HCT116 (cell line): Measurements from ENCODE around the gene CETN1. TPM values are rescaled to one million over a fixed set of nuclear protein-coding genes. Genes with fewer than 3 reads are reported as not detected.

ENCODE experiments used
- ATAC-seq: fragments of 200-7000 bp; cut with Tn5 transposase; 2 replicates; pipeline ENCODE4 v1.9.1; 2020; ENCODE audit warnings: mild to moderate bottlenecking, moderate library complexity
- BruUV-seq: library from RNA; stranded (reverse); fragments of 400-500 nt; replicated peaks from 2 replicates; lab custom pipeline; 2021; lab: Mats Ljungman, UMichigan
- CTCF ChIA-PET: fragments of 300-600 bp; sonication (Branson Sonifier 250); formaldehyde crosslinking; loops from one replicate; lab custom pipeline; 2021; ENCODE audit warnings: antibody characterized with exemption; lab: Charles Lee
- POLR2A ChIA-PET: fragments of 300-600, 350-600 bp; sonication (Branson Sonifier 250); formaldehyde crosslinking; loops from one replicate; lab custom pipeline; 2021; ENCODE audit warnings: antibody characterized with exemption; lab: Charles Lee
- RAD21 ChIA-PET, 2 experiments: fragments of 300-600 bp; sonication (Branson Sonifier 250); formaldehyde crosslinking; loops; one replicate each; lab custom pipeline; 2023; ENCODE audit warnings: low total read pairs in 2 of 2; ENCODE audit not compliant: uncharacterized antibody in 2 of 2, unreplicated experiment in 2 of 2, low non-redundant PET in 1 of 2; lab: Charles Lee
- DNase-seq: peaks from one replicate; pipeline ENCODE4 v3.0.0-alpha.2; 2010; ENCODE audit warnings: low read depth, low spot score
- H2AFZ ChIP-seq: fragments of 200-600 bp; shearing (Covaris generic), sonication (generic); 2 replicates; pipeline ENCODE4 v1.6.1; 2017; ENCODE audit warnings: low read depth, mixed run types, mixed read lengths, antibody characterized with exemption, low read length; ENCODE audit not compliant: poor library complexity, severe bottlenecking
- H3K27ac ChIP-seq: 2 replicates; pipeline ENCODE4 v1.5.1; 2012; ENCODE audit warnings: low read depth, low read length
- H3K27me3 ChIP-seq: fragments of 200-600 bp; sonication (generic); 2 replicates; pipeline ENCODE4 v1.6.1; 2016; ENCODE audit warnings: mixed run types, low read length, mixed read lengths; ENCODE audit not compliant: insufficient read depth
- H3K36me3 ChIP-seq, 2 experiments: fragments of 200-500 bp in 1 of 2; fragments of 200-600 bp in 1 of 2; sonication (Bioruptor generic) in 1 of 2; sonication (generic) in 1 of 2; 2 replicates each; pipeline versions ENCODE4 v1.5.1 to v1.6.1; 2014 to 2016; ENCODE audit warnings: low read length in 2 of 2, inconsistent platforms in 1 of 2, mixed read lengths in 1 of 2, mixed run types in 1 of 2; ENCODE audit not compliant: insufficient read depth in 2 of 2, control insufficient read depth in 1 of 2
- H3K4me1 ChIP-seq, 2 experiments: fragments of 200-600 bp in 1 of 2; sonication (generic) in 1 of 2; 2 replicates each; pipeline versions ENCODE4 v1.5.1 to v1.6.1; 2012 to 2017; ENCODE audit warnings: low read length in 2 of 2, inconsistent platforms in 1 of 2, mild to moderate bottlenecking in 1 of 2, mixed read lengths in 1 of 2, mixed run types in 1 of 2, moderate library complexity in 1 of 2; ENCODE audit not compliant: insufficient read depth in 2 of 2, control insufficient read depth in 1 of 2
- H3K4me2 ChIP-seq: fragments of 200-600 bp; sonication (generic); 2 replicates; pipeline ENCODE4 v1.6.1; 2017; ENCODE audit warnings: mixed run types, low read length, mixed read lengths
- H3K4me3 ChIP-seq, 2 experiments: fragments of 200-600 bp in 1 of 2; sonication (generic) in 1 of 2; replicated peaks in 1 of 2; 2 replicates each; pipeline ENCODE4 v1.5.1; 2011 to 2016; ENCODE audit warnings: low read length in 2 of 2, control low read depth in 1 of 2, low read depth in 1 of 2, mild to moderate bottlenecking in 1 of 2, mixed read lengths in 1 of 2, mixed run types in 1 of 2
- H3K79me2 ChIP-seq: fragments of 200-600 bp; sonication (generic); 2 replicates; pipeline ENCODE4 v1.6.1; 2017; ENCODE audit warnings: mild to moderate bottlenecking, mixed run types, low read length, moderate library complexity, mixed read lengths; ENCODE audit not compliant: insufficient read depth
- H3K9ac ChIP-seq: fragments of 200-600 bp; sonication (generic); 2 replicates; pipeline ENCODE4 v1.6.1; 2016; ENCODE audit warnings: low read length, mixed read lengths
- H3K9me2 ChIP-seq: fragments of 200-600 bp; sonication (generic), shearing (Covaris generic); 2 replicates; pipeline ENCODE4 v1.6.1; 2017; ENCODE audit warnings: mixed run types, mild to moderate bottlenecking, moderate library complexity; ENCODE audit not compliant: insufficient read depth
- H3K9me3 ChIP-seq, 2 experiments: fragments of 200-500 bp in 1 of 2; fragments of 200-600 bp in 1 of 2; sonication (Bioruptor generic) in 1 of 2; sonication (generic) in 1 of 2; 2 replicates each; pipeline ENCODE4 v1.6.1; 2014 to 2017; ENCODE audit warnings: low read length in 2 of 2, mixed read lengths in 2 of 2, inconsistent platforms in 1 of 2, low read depth in 1 of 2, mild to moderate bottlenecking in 1 of 2, mixed run types in 1 of 2, moderate library complexity in 1 of 2; ENCODE audit not compliant: control insufficient read depth in 1 of 2, insufficient read depth in 1 of 2
- H4K20me1 ChIP-seq: fragments of 200-600 bp; sonication (generic), shearing (Covaris generic); 2 replicates; pipeline ENCODE4 v1.6.1; 2017; ENCODE audit warnings: mixed run types, mild to moderate bottlenecking, moderate library complexity; ENCODE audit not compliant: insufficient read depth
- CBX3 ChIP-seq: IDR thresholded peaks from 2 replicates; pipeline ENCODE4 v1.6.1; 2012; ENCODE audit warnings: low read depth
- CEBPB ChIP-seq: IDR thresholded peaks from 2 replicates; pipeline ENCODE4 v1.6.1; 2012; ENCODE audit warnings: low read depth
- EGR1 ChIP-seq: IDR thresholded peaks from 2 replicates; pipeline ENCODE4 v1.6.1; 2012; ENCODE audit warnings: low read depth
- ELF1 ChIP-seq: IDR thresholded peaks from 2 replicates; pipeline ENCODE4 v1.6.1; 2012; ENCODE audit warnings: low read depth, borderline replicate concordance
- EZH2 ChIP-seq: fragments of 200-600 bp; sonication (generic); IDR thresholded peaks from 2 replicates; pipeline ENCODE4 v1.6.1; 2017; ENCODE audit warnings: antibody characterized with exemption, mixed run types
- FOSL1 ChIP-seq: IDR thresholded peaks from 2 replicates; pipeline ENCODE4 v1.6.1; 2012; ENCODE audit warnings: low read depth
- POLR2A ChIP-seq: IDR thresholded peaks from 2 replicates; pipeline ENCODE4 v1.7.0; 2011; ENCODE audit warnings: borderline replicate concordance; ENCODE audit not compliant: insufficient read depth, insufficient read length; ENCODE audit errors: extremely low read depth
- POLR2AphosphoS5 ChIP-seq: IDR thresholded peaks from 2 replicates; pipeline ENCODE4 v1.6.1; 2011; ENCODE audit warnings: mild to moderate bottlenecking, low read depth, low read length, moderate library complexity
- RAD21 ChIP-seq: IDR thresholded peaks from 2 replicates; pipeline ENCODE4 v1.6.1; 2012; ENCODE audit warnings: low read depth, mild to moderate bottlenecking
- SIN3A ChIP-seq: IDR thresholded peaks from 2 replicates; pipeline ENCODE4 v1.6.1; 2012; ENCODE audit warnings: low read depth
- SP1 ChIP-seq: IDR thresholded peaks from 2 replicates; pipeline ENCODE4 v1.6.1; 2012; ENCODE audit warnings: low read depth
- SRF ChIP-seq: IDR thresholded peaks from 2 replicates; pipeline ENCODE4 v1.6.1; 2012; ENCODE audit warnings: low read depth
- TCF7L2 ChIP-seq: IDR thresholded peaks from 2 replicates; pipeline ENCODE4 v1.7.0; 2011; ENCODE audit warnings: borderline replicate concordance, inconsistent platforms; ENCODE audit not compliant: insufficient read depth, insufficient read length; ENCODE audit errors: extremely low read depth
- YY1 ChIP-seq: IDR thresholded peaks from 2 replicates; pipeline ENCODE4 v1.6.1; 2011; ENCODE audit warnings: low read length, low read depth, moderate library complexity, mild to moderate bottlenecking; ENCODE audit not compliant: insufficient replicate concordance; ENCODE audit errors: extremely low read depth
- ZNF274 ChIP-seq: fragments of 200-500 bp; sonication (Bioruptor generic); IDR thresholded peaks from 2 replicates; pipeline ENCODE4 v1.6.1; 2014; ENCODE audit warnings: mild to moderate bottlenecking, low read depth, low read length, inconsistent platforms
- intact Hi-C: fragments of 100-400 bp; cut with micrococcal nuclease; formaldehyde crosslinking; loops from 2 replicates; pipeline ENCODE4 v1.10.0; 2022
- total RNA-seq: library from RNA; stranded (reverse); gene quantifications from one replicate; pipeline ENCODE4 v1.2.1, GENCODE V29; 2021; ENCODE audit not compliant: unreplicated experiment
- TF ChIP-seq, protein P1 (sequence below), 3 experiments: fragments of 200-600 bp in 1 of 3; sonication (generic) in 1 of 3; IDR thresholded peaks in 2 of 3; conservative IDR thresholded peaks in 1 of 3; 2 replicates each; pipeline ENCODE4 v1.5.1; 2012 to 2017; ENCODE audit warnings: low read depth in 2 of 3, low read length in 2 of 3, antibody characterized with exemption in 1 of 3, borderline replicate concordance in 1 of 3, control low read depth in 1 of 3, mild to moderate bottlenecking in 1 of 3, mixed read lengths in 1 of 3, mixed run types in 1 of 3, moderate library complexity in 1 of 3; ENCODE audit not compliant: insufficient read depth in 1 of 3
- TF ChIP-seq, protein P2 (sequence below): IDR thresholded peaks from 2 replicates; pipeline ENCODE4 v1.6.1; 2012; ENCODE audit warnings: low read depth
- TF ChIP-seq, protein P3 (sequence below): IDR thresholded peaks from 2 replicates; pipeline ENCODE4 v1.6.1; 2012
- TF ChIP-seq, protein P4 (sequence below): IDR thresholded peaks from 2 replicates; pipeline ENCODE4 v1.6.1; 2011; ENCODE audit warnings: mild to moderate bottlenecking, low read length, moderate library complexity; ENCODE audit not compliant: insufficient replicate concordance; ENCODE audit errors: extremely low read depth
- TF ChIP-seq, protein P5 (sequence below): IDR thresholded peaks from 2 replicates; pipeline ENCODE4 v1.6.1; 2012

The CETN1 gene
- total RNA-seq, 1 experiment from 2014 or later: not detected

DNA sequence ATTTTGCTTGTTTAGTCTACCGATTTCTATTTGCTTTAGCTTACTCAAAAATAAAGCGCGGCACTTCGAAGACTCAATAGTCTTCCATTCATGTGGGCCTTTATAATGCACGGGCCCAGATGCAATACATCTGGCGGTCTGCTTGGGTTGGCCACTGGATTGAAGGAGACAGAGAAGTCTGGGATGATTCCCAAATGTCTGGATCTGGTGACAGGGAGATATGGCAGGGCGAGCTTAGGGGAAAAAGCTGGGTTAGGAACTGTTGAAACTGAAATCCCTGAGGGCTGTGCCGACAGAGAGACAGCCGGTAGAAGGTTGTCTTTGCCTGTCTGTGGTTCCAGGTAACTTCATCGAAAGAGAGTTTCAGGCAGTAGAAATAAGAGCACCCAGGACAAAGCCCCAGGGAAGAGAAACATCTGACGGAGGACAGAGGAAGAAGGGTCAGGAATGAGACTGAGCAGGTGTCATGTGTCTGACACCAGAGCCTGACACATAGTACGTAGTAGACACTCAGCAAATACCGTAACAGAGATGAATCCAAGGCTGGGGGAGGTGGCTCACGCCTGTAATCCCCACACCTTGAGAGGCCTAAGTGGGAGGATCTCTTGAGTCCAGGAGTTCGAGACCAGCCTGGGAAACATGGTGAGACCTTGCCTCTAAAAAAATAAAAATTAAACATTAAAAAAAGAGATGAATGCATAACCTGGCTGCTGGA is 30.2 kb downstream of the CETN1 start:
- Histone ChIP-seq H2AFZ (no peak overlapping the region), H3K4me1 (no peaks in the 10 kb centered on the region), H4K20me1 (no peaks in the 10 kb centered on the region)
- intact Hi-C loops: no loop called here
- CTCF ChIA-PET: no interaction called here
- TF ChIP-seq ZNF274 (no peak), EZH2 (no peak), POLR2AphosphoS5 (no peak), CEBPB (no peak), FOSL1 (no peak), YY1 (no peak), EGR1 (no peak), SIN3A (no peak), TCF7L2 (no peak), ELF1 (no peak), RAD21 (no peak), CBX3 (no peak), SP1 (no peak), SRF (no peak), POLR2A (no peak)
- TF ChIP-seq, protein P1, sequence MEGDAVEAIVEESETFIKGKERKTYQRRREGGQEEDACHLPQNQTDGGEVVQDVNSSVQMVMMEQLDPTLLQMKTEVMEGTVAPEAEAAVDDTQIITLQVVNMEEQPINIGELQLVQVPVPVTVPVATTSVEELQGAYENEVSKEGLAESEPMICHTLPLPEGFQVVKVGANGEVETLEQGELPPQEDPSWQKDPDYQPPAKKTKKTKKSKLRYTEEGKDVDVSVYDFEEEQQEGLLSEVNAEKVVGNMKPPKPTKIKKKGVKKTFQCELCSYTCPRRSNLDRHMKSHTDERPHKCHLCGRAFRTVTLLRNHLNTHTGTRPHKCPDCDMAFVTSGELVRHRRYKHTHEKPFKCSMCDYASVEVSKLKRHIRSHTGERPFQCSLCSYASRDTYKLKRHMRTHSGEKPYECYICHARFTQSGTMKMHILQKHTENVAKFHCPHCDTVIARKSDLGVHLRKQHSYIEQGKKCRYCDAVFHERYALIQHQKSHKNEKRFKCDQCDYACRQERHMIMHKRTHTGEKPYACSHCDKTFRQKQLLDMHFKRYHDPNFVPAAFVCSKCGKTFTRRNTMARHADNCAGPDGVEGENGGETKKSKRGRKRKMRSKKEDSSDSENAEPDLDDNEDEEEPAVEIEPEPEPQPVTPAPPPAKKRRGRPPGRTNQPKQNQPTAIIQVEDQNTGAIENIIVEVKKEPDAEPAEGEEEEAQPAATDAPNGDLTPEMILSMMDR (IDR thresholded peaks at IDR 0.05 in 2 of 3, conservative IDR thresholded peaks at IDR 0.05 in 1 of 3; ENCODE audit: borderline replicate concordance in 1 of 3, insufficient read depth in 1 of 3, low read depth in 2 of 3, low read length in 2 of 3): no peak
- TF ChIP-seq, protein P2, sequence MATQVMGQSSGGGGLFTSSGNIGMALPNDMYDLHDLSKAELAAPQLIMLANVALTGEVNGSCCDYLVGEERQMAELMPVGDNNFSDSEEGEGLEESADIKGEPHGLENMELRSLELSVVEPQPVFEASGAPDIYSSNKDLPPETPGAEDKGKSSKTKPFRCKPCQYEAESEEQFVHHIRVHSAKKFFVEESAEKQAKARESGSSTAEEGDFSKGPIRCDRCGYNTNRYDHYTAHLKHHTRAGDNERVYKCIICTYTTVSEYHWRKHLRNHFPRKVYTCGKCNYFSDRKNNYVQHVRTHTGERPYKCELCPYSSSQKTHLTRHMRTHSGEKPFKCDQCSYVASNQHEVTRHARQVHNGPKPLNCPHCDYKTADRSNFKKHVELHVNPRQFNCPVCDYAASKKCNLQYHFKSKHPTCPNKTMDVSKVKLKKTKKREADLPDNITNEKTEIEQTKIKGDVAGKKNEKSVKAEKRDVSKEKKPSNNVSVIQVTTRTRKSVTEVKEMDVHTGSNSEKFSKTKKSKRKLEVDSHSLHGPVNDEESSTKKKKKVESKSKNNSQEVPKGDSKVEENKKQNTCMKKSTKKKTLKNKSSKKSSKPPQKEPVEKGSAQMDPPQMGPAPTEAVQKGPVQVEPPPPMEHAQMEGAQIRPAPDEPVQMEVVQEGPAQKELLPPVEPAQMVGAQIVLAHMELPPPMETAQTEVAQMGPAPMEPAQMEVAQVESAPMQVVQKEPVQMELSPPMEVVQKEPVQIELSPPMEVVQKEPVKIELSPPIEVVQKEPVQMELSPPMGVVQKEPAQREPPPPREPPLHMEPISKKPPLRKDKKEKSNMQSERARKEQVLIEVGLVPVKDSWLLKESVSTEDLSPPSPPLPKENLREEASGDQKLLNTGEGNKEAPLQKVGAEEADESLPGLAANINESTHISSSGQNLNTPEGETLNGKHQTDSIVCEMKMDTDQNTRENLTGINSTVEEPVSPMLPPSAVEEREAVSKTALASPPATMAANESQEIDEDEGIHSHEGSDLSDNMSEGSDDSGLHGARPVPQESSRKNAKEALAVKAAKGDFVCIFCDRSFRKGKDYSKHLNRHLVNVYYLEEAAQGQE: no peak
- TF ChIP-seq, protein P3, sequence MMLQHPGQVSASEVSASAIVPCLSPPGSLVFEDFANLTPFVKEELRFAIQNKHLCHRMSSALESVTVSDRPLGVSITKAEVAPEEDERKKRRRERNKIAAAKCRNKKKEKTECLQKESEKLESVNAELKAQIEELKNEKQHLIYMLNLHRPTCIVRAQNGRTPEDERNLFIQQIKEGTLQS: no peak
- TF ChIP-seq, protein P4, sequence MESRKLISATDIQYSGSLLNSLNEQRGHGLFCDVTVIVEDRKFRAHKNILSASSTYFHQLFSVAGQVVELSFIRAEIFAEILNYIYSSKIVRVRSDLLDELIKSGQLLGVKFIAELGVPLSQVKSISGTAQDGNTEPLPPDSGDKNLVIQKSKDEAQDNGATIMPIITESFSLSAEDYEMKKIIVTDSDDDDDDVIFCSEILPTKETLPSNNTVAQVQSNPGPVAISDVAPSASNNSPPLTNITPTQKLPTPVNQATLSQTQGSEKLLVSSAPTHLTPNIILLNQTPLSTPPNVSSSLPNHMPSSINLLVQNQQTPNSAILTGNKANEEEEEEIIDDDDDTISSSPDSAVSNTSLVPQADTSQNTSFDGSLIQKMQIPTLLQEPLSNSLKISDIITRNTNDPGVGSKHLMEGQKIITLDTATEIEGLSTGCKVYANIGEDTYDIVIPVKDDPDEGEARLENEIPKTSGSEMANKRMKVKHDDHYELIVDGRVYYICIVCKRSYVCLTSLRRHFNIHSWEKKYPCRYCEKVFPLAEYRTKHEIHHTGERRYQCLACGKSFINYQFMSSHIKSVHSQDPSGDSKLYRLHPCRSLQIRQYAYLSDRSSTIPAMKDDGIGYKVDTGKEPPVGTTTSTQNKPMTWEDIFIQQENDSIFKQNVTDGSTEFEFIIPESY: no peak
- TF ChIP-seq, protein P5, sequence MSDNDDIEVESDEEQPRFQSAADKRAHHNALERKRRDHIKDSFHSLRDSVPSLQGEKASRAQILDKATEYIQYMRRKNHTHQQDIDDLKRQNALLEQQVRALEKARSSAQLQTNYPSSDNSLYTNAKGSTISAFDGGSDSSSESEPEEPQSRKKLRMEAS: no peak
- TF ChIP-seq, all 23 proteins: peak for 0
- Histone ChIP-seq H3K27ac (no peak overlapping the region), H3K9ac (no peak overlapping the region), H3K4me2 (no peak overlapping the region), H3K9me2 (no peaks in the 10 kb centered on the region), H3K79me2 (no peaks in the 10 kb centered on the region), H3K4me3 (no peak overlapping the region), H3K27me3 (no peaks in the 10 kb centered on the region), H3K9me3 (no peaks in the 10 kb centered on the region), H3K36me3 (no peaks in the 10 kb centered on the region)
- no TSS peak for BruUV-seq
- RAD21 ChIA-PET: no interaction called here
- POLR2A ChIA-PET: no interaction called here
- DNase-seq (no peak), ATAC-seq (no peak)
